ENCODE data around the gene CNOT2. TPM values are rescaled to one million over a fixed set of nuclear protein-coding genes. Genes with fewer than 3 reads are reported as not detected.

CNOT2 gene
- total RNA-seq, 1 donor from 2014 or later, result 79.4 TPM

GRCh38 chr12:70251226-70251625, 8.0 kb downstream of the CNOT2 start:
- DNase-seq (ENCODE audit: low read depth, low spot score), result no peak
- Mint-ChIP-seq H3K27me3 (ENCODE audit: low read depth) (no peaks in the 10 kb centered on the region), H3K4me3 (no peak overlapping the region), H3K27ac (ENCODE audit: unreplicated experiment) (no peak overlapping the region), H3K36me3 (ENCODE audit: low read depth) (no peaks in the 10 kb centered on the region), H3K4me1 (peaks cover 50% of the 10 kb centered on the region), H3K9me3 (no peaks in the 10 kb centered on the region)
- no peak for TF ChIP-seq CTCF (conservative IDR thresholded peaks at IDR 0.05)

- Mint-ChIP-seq H3K4me1 (peaks cover 49% of the 10 kb centered on the region), H3K9me3 (no peaks in the 10 kb centered on the region), H3K27ac (ENCODE audit: unreplicated experiment) (no peak overlapping the region), H3K36me3 (ENCODE audit: low read depth) (peaks cover 2% of the 10 kb centered on the region), H3K27me3 (ENCODE audit: low read depth) (no peaks in the 10 kb centered on the region), H3K4me3 (no peak overlapping the region)
- no peak for TF ChIP-seq CTCF (conservative IDR thresholded peaks at IDR 0.05)
- DNase-seq (ENCODE audit: low read depth, low spot score), result no peak
Observed at GRCh38 chr12:70251661-70252060, 8.4 kb downstream of the CNOT2 start.

GRCh38 chr12:70252832-70253231, 9.6 kb downstream of the CNOT2 start:
- H3K4me3 Mint-ChIP-seq, result no peak overlapping the region
- peaks cover 4% of the 10 kb centered on the region for H3K36me3 Mint-ChIP-seq (ENCODE audit: low read depth)
- H3K27me3 Mint-ChIP-seq (ENCODE audit: low read depth), result no peaks in the 10 kb centered on the region
- peaks cover 48% of the 10 kb centered on the region for H3K4me1 Mint-ChIP-seq
- no peak overlapping the region for H3K27ac Mint-ChIP-seq (ENCODE audit: unreplicated experiment)
- no peak for TF ChIP-seq CTCF (conservative IDR thresholded peaks at IDR 0.05)
- no peak for DNase-seq (ENCODE audit: low read depth, low spot score)
- H3K9me3 Mint-ChIP-seq, result no peaks in the 10 kb centered on the region

- Mint-ChIP-seq H3K27ac (ENCODE audit: unreplicated experiment) (no peak overlapping the region), H3K27me3 (ENCODE audit: low read depth) (no peaks in the 10 kb centered on the region), H3K4me3 (no peak overlapping the region), H3K4me1 (peaks cover 43% of the 10 kb centered on the region), H3K9me3 (no peaks in the 10 kb centered on the region), H3K36me3 (ENCODE audit: low read depth) (peaks cover 4% of the 10 kb centered on the region)
- DNase-seq (ENCODE audit: low read depth, low spot score), result no peak
- TF ChIP-seq CTCF (conservative IDR thresholded peaks at IDR 0.05), result no peak
Observed at GRCh38 chr12:70254225-70254624, 11.0 kb downstream of the CNOT2 start.

GRCh38 chr12:70254846-70255245, 11.6 kb downstream of the CNOT2 start:
- H3K4me3 Mint-ChIP-seq, result no peak overlapping the region
- peaks cover 43% of the 10 kb centered on the region for H3K4me1 Mint-ChIP-seq
- no peaks in the 10 kb centered on the region for H3K9me3 Mint-ChIP-seq
- peak overlapping the region; percentile 52 for H3K27ac Mint-ChIP-seq (ENCODE audit: unreplicated experiment)
- H3K36me3 Mint-ChIP-seq (ENCODE audit: low read depth), result peaks cover 4% of the 10 kb centered on the region
- TF ChIP-seq CTCF (conservative IDR thresholded peaks at IDR 0.05), result no peak
- H3K27me3 Mint-ChIP-seq (ENCODE audit: low read depth), result no peaks in the 10 kb centered on the region
- DNase-seq (ENCODE audit: low read depth, low spot score), result no peak

GRCh38 chr12:70255311-70255710, 12.1 kb downstream of the CNOT2 start:
- Mint-ChIP-seq H3K9me3 (no peaks in the 10 kb centered on the region), H3K27me3 (ENCODE audit: low read depth) (no peaks in the 10 kb centered on the region), H3K27ac (ENCODE audit: unreplicated experiment) (peak overlapping the region; percentile 52), H3K4me3 (no peak overlapping the region), H3K4me1 (peaks cover 42% of the 10 kb centered on the region), H3K36me3 (ENCODE audit: low read depth) (peaks cover 4% of the 10 kb centered on the region)
- no peak for TF ChIP-seq CTCF (conservative IDR thresholded peaks at IDR 0.05)
- DNase-seq (ENCODE audit: low read depth, low spot score), result no peak
